ENCODE measurements around the gene FXR1.
A peak's percentile ranks its signal among the peaks of the same experiment; 100 is the strongest.
"Not testable (repeated sequence)": the region's sequence is repeated elsewhere in the genome, so short reads cannot be mapped to it uniquely, and the experiment has no call there.

FXR1 gene

DNA sequence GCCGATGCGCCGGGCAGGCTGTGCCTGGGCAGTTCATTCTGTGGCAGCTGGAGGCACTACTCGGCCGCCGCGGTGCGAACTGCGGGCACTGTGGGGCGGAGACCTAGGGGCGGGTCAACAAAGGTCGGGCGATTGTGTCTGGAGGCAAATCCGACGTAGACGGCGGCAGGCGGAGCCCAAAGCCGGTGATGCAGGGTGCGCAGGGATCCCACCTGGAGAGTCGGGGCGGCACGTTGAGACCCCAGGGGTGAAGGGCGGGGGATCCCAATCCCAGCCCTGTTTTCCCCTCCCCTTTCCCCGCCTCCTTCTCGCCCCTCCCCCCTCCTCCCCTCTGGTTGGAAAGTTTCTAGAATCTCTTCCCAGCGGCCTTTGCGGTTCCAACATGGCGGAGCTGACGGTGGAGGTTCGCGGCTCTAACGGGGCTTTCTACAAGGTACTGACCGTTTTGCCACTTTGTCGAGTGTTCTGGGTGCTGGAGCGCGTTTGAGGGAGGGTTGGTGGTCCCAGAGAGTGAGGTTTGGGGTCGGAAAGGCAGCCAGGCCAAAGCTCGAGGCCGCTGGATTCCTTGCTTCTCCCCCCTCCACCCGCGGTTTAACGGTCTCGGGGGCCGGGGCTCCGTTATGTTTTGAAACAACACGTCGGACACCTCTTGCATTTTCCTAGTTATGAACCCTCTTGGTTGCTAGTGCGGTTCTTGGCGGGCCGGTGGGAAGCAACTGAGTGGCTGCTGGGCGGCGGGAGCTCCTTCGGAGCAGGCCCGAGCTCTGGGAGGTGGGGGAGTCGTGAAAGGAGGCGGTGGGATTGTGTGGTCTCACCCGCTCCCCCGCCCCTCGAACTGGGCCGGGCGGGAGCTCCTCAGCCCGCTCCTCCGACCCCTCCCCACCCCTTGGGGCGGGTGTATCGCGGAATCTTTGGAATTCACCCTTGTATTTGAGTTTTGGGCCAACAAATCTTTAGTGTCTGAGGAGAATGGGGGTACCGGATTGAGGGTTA is at the start of gene FXR1:
FXR1 (plus strand) TSS at position 367 of the 993 bp plus-strand sequence; CDS start at position 383, 16 bp downstream.
- peak; percentile 87 for DNase-seq (ENCODE audit: low spot score)

DNA sequence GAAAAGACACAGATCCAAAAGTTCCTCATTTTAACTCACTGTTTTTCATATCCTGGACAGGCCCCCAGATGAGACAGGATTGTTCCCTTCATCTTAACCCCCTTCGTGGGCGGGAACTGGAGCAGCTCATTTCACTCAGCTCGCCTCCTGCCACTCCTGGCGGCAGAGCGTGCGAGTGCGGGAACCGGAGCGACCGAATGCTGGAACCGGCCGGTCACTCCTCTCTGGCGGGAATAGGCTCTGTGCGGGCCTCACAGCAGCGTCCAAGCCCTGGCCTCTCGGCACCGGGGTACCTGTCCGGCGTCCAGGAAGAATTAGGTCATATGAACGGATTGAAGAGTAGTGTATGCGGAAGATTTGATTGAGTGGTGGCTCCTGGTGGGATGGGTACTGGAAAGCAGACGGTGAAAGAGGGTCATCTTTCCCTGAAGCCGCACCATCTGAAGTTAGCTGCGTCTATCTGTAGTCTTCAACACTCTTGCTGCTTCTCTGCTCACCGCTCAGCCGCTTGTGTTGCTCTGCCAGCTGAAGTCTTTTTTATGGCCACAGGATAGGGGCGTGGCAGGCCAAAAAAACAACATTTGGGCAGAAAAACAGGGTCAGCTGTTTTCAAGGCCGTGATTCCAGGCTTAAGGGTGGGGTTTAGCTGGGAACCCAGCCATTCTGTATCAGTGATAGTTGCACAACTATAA is 42.3 kb upstream of the FXR1 start:
- no peak for DNase-seq (ENCODE audit: low spot score)

DNA sequence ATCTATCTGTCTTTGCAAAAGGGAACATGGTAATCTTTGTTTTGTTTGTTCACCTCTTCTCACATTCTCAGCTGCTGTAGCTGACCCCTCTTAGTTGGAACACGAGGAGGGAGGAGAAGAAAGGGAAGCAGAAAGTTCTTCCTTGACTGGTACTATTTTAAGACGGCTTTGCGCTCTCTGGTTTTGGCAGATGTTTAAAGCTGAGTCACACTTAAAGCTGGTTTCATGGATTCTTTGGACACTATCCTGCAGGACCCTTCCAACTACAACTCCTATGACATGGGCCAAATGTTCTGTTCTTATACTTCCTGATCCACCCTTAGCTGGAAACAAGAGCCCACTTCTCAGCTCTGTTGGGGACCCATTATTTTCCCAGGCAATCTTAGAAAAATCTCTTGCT is 40.6 kb upstream of the FXR1 start:
- DNase-seq (ENCODE audit: low spot score): no peak

DNA sequence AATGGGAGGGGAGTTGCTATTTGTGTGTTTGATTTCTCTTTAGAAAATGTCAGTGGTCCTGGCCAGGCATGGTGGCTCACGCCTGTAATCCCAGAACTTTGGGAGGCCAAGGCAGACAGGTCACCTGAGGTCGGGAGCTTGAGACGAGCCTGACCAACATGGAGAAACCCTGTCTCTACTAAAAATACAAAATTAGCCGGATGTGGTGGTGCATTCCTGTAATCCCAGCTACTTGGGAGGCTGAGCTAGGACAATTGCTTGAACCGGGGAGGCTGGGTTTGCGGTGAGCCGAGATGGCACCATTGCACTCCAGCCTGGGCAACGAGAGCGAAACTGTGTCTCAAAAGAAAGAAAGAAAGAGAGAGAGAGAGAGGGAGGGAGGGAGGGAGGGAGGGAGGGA is 40.0 kb upstream of the FXR1 start:
- not testable (repeated sequence) for DNase-seq (ENCODE audit: low spot score)

DNA sequence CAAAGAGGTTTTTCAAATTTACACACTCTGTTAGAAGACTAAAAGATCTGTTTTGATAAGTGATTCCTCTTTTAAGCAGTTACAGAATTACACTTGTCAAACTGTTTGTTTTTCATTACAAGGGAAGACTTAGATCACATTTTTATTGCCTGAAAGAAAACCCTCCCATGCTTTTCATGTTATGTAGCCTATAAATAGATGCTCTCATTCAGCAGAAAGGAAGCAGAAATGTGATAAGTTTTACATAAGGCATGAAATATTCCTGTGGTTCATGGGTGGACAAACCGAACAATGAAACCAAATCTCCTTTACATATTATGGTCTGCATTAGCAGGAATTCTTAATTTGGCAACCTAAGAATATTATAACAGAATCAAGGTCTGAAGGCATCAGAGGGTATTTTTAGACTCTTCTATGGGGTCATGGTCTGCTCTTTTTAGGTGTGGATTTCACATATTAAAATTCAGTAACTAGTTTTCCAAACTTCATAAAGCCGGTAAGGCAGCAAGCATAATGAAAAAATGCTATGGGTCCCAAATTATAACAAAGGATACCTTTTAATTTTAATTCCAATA is 37.3 kb upstream of the FXR1 start:
- DNase-seq (ENCODE audit: low spot score): no peak

DNA sequence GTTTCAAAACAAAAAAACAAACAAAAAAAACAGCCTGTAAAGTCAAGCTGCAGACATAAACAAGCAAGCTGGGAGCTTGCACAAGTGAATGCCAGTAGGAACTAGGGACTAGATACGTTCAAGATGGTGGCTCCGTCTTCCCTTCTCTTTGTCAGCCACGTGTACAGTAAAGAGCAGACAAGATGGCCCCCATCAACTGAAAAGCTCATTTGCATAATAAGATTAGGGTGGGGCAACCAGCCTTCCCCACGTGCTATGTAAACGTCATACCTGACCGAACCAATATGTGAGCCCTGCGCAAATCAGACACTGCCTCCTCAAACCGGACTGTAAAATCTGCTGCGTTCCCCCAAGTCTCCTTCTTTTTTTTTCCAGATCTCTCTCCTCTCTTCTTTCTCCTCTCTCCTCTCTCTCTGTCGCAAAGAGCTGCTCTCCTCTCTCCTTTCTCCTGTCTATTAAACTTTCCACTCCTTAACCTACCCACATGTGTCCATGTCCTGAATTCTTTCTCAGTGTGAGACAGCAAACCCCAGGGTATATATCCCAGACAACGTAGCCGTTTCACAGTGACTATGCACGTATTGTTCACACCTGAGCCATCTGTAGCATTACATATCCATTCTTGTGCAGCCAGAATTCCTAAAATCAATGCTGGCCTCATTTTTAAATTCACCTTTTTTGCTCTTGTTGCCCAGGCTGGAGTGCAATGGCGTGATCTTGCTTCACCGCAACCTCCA is 31.2 kb upstream of the FXR1 start:
- DNase-seq (ENCODE audit: low spot score): no peak

DNA sequence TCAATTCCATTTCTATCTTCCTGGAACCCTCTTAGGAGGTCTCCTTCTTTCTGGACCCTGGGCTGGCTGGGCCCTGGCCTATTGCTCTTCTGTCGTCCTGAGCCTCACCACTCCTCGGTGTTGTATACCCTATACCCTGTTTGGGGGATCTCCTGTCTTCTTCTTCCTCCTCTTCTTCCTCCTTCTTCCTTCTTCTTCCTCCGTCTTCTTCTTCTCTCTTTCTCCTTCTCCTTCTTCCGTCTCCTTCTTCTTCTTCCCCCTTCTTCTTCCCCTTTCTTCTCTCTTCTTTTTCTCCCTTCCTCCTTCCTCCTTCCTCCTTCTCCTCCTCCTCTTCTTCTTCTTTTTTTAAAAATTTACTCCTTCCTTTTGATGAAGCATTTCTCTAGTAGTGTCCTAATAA is 30.4 kb upstream of the FXR1 start:
- DNase-seq (ENCODE audit: low spot score): no peak

DNA sequence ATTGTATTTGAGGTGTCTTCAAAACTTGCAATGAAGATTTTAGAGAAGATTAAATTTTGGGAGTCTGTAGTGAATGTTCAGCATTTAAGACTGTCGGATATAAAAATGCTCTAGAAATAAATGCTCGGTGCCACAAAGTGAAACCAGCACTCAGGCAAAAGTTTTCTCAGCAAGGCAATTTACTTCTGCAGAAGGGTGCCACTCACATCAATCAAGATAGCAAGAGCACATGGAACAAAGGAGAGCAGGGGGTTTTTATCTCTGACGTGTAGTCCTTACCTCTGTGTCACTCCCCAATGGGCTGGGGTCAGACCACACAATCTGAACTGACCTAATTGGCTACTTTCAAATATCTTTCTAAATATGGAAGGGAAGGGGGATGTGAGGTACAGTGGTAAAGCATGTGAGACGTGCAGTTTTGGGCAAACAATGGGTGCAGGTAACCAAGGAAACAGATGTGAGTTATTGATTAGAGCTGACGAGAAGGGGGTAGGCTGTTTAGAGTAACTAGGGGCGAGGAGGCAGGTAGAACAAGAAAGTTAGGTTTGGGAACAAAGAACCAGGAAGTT is 23.4 kb upstream of the FXR1 start:
- no peak for DNase-seq (ENCODE audit: low spot score)

DNA sequence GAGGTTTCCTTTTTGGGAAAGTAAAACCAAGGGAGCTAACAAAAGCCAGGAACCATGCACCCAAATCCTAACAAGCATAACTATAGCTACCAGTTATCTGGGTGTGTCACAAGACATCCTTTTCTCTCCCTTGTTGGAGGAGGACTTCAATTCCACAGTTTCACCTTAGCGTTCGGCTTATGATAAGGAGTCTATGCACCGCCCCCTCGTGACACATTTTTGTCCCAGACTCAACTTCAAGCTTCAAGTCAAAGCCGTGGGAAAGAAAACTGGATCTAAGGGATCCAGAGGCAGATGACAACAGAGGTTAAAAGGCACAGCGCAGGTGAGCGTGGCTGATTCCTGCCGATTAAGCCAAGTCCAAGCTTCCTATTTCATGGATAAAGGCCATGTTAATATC is 13.9 kb upstream of the FXR1 start:
- no peak for DNase-seq (ENCODE audit: low spot score)

DNA sequence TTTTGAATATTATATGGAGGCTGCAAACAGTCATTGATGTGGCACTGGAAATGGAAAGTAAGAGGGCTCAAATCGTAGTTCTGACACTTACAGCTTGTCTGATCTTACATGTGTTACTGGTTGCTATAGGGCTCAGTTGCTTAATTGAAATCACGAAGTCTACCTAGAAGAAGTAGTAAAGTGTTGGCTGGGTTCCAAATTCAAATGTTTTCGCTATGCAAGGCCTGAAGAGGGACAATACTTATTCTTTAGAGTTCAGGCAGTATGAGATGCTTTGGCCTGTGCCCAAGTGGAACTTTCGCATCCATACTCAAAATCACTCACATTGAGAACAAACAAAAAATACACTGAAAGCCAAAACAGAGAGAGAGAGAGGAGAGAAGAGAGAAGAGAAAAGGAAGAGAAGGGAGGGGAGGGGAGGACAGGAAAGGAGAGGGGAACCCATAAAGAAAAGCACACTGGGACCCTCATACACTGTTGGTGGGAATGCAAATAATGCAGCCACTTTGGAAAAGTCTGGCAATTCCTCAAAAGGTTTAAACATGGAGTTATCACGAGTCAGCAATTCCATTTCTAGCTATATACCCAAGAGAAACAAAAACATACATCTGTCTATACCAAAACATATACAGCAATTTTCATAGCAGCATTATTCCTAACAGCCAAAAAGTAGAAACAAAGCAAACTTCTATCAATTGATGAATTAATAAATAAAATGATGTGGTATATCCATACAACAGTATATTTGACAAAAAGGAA is 2.9 kb upstream of the FXR1 start:
- no peak for DNase-seq (ENCODE audit: low spot score)

DNA sequence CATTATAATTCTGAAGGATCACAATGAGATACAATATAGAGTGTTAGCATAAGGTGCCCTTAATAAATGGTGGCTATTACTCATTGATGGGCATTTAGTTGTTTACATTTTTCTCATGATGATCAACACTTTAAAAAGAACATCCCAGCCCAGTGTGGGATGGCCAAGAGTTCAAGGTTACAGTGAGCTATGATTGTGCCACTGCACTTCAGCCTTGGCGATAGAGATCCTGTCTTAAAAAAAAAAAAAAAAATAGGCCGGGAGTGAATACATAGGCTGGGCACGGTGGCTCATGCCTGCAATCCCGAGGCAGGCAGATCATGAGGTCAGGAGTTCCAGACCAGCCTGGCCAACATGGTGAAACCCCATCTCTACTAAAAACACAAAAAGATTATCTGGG is 1.6 kb upstream of the FXR1 start:
- DNase-seq (ENCODE audit: low spot score): no peak

DNA sequence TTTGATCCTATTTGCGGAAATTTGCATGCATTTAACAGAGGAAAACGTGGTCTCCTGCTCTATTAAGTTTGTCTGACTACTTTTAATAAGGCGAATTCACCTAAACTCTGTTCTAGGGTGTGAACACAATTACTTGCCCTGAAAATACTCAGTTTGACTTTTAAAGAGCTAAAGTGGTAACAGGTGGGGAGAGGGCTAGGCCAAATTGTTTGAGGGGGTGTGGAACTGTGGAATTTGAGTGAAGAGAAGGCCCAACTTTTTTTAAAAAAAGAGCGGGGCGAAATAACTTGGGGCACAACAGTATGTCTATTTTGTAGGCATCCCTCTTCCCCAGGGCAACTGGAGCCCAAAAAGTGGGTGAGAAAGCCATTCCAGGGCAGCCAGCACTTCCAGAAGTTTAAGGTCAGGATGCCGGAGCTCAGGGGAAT is 580 bp upstream of the FXR1 start:
- no peak for DNase-seq (ENCODE audit: low spot score)

DNA sequence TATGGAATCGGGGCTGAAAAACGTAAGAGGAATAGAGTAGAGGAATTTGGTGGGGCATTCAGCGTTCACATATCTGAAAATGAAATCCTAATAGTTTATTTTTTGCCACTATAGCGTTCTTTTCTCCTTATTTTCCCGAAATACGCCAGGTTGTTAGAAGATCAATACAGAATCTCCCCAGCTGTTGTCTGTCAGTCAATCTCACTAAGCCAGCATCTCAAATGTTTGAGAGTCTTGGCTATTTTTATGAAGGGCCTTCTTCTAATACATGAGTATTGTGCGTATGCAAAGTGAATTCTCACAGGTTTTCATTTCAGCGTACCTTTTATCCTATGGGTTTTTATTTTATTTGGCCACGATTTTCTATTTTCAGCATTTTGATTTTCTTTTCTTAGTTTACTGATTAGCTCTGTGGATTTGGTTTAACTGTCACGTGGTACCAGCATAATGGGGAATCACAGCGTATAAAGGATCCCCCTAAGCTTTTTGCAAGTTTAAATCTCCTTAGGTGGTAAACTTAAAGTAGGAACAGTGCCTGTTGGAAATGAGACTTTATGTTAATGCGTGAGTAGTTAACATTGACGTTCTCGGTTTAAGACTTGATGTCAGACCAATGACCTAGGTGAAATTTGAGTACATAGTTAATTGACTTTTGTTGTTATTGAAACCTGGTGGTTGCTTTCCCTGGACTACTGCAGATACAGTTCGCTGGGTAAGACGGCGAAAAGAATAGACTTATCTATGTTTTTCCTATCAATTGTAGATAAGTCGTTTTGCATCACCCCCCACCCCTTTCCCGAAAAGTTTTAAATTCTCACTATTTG is 1.3 kb downstream of the FXR1 start:
- no peak for DNase-seq (ENCODE audit: low spot score)

DNA sequence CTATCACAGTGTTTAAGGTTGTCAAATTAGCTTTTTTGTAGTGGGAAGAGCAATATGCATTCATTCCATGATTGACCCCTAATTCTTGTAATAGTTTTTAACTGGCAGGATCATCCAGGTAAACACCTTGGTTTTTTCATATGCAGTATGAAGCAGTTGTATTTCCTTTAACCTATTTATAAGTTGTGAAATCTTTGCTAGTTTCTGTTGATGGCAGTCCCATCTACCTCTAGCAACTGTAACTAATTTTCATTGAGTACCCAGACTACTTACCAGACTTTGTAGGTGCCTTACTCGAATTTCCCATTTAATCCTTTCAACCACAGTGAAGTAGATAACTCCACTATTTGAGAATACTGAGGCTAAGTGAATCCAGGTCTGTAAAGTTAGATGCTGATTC is 6.1 kb downstream of the FXR1 start:
- DNase-seq (ENCODE audit: low spot score): no peak

DNA sequence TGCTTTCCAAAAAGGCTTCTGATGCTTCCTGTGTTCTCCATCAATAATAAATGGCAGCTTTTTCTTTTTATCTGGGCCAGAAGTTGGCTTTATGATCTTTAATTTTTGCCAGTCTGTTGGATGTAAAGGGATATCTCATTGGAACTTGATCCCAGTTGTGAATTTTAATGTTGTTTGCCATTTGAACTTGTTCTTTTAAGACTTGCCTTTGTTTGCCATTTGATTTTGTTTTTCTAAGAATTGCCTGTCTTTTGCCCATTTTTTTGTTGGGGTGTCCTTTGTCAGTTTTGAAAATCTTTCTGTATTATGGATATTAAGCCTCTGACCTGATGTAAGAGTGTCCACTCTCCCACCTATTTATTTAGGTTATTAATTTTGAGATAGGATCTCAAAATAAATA is 9.8 kb downstream of the FXR1 start:
- no peak for DNase-seq (ENCODE audit: low spot score)

DNA sequence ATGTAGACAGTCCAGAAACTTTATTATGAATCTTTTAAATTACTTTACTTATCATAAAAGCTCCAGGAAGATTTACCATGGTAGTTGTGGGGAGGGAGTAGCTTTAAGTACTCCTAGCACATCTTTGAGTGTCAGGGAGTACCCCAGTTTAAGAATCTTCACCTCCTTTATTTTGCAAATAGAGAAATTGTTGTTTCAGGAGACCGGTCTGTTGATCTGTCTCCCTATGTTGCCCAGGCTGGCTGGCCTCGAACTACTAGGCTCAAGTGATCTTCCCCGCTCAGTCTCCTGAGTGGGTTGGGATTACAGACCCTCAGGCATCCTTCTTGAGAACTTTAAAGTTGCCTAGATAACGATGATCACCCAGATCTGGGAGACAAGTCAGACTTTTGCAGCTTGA is 11.1 kb downstream of the FXR1 start:
- no peak for DNase-seq (ENCODE audit: low spot score)

DNA sequence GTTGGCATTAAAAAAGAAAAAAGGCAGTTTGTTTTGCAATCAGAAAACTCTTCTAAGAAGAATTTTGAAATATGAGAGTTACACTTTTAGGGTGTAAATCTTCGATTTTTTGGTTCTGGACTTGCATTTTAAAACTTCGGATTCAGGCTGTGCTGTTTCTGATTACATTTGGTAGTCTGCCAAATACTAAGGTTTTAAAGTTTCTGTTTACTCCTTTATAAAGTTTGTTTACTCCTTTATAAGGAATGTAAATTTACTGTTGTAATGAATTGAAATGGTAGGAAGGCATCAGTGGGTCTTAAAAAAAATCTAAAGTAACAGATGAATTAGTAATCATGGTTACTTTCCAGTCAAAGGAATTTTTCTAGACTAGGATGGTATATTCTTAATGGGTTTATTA is 14.1 kb downstream of the FXR1 start:
- DNase-seq (ENCODE audit: low spot score): no peak

DNA sequence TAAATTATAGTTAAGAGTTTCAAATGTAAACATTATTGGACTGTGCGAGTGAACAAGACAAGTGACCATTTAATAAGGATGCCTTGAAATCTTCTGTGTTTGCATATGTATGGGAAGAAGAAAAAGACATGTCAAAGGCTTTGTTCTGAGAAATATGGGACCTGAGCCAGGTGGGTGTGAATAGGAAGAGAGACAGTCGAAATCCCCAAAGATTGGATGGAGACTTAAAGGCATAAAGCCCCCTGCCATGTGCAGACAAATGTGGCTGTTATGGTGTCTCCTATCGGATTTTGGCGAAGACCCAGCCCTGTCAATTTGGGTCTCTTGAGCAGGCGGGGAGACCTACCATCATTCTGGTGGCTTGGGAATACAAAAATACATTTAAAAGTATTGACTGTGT is 16.9 kb downstream of the FXR1 start:
- no peak for DNase-seq (ENCODE audit: low spot score)

DNA sequence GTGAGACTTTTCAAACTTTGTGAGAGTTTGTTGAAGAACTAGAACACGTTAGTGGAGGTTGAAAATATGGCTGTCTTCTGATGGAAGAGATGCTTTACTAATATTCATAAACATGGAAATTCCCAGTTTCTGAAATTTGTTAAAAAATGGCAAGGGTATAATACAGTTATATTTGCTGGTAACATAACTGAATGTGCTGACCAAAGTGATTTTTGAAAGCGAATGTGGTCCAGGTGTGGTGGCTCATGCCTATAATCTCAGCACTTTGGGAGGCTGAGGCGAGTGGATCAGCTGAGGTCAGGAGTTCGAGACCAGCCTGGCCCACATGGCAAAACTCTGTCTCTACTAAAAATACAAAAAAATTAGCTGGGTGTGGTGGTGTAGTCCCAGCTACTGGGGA is 18.1 kb downstream of the FXR1 start:
- DNase-seq (ENCODE audit: low spot score): no peak

DNA sequence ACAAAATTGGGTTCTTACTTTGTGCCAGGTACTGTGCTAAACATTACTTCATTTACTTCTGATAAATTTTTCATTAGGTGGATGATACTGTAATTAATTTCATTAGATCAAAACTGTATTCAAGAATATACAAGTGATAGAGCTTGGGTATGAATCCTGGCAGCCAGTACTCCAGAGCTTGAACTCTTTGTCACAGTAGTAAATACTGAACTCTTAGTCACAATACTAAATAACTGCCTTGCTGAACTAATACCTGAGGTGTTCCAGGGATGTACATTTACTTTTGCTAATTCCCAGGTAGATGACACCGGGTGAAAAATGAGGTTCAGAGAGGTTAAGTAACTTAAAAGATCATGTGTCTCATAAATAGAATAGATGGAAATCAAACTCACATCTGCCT is 20.3 kb downstream of the FXR1 start:
- DNase-seq (ENCODE audit: low spot score): no peak

All from CD4-positive, alpha-beta T cell treated with Interleukin-6 at 100 ng/mL for 8 hours (primary cell).